Right lobe of liver (tissue), 4 donors: Measurements from ENCODE around the gene SLC28A1.

Experiments
- CTCF ChIP-seq, 4 donors: fragments of 200-600 bp in 3 of 4; fragments of 450-650 bp in 1 of 4; IDR thresholded peaks; one replicate each; pipeline versions ENCODE4 v1.5.1 to v1.8.0; 2016 to 2022; ENCODE audit warnings: antibody characterized with exemption in 4 of 4, mild to moderate bottlenecking in 2 of 4
- POLR2A ChIP-seq: fragments of 450-650 bp; IDR thresholded peaks from one replicate; pipeline ENCODE4 v1.6.1; 2017; ENCODE audit warnings: antibody characterized with exemption, mild to moderate bottlenecking
- donor health status: DM: no; HTN: no; CAD: no.
- donor health status: DM: no; HTN: no; CAD: no.
- donor health status: DM: no; HTN: yes; CAD: no.

- TF ChIP-seq CTCF (IDR thresholded peaks at IDR 0.05), result no peak
- TF ChIP-seq POLR2A, result no peak
These were observed 20.0 kb upstream of the SLC28A1 start for GRCh38 chr15:84864444-84864795.
